ENCODE measurements around the gene TNFRSF13B. TPM values are rescaled to one million over a fixed set of nuclear protein-coding genes. Genes with fewer than 3 reads are reported as not detected.
"Not testable (repeated sequence)": the region's sequence is repeated elsewhere in the genome, so short reads cannot be mapped to it uniquely, and the experiment has no call there.

The TNFRSF13B gene
- total RNA-seq, 3 donors from 2014 or later: 0.80 to 2.9 TPM; not detected in 1

DNA sequence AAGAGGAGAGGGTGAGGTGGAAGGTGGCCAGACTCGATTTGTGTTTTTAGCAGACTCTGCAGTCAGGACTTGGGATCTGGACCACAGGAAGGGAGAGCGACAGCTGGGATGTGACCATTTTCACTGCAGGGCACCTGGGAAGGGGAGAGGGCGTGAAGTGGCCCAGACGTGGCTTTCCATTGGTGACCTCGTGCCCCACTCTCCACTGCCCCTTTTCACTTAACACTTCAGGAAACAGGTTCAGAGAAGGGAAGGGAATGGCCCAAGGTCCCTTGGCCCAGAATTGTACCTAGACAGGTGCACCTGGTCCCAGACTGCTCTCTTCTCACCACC is 47.5 kb upstream of the TNFRSF13B start:
- Histone ChIP-seq H3K36me3 (no peaks in the 10 kb centered on the region), H3K4me3 (no peak overlapping the region), H3K27ac (peak overlapping the region in 1 of 2 donors; percentile 76), H3K4me1 (no peaks in the 10 kb centered on the region), H3K9me3 (no peaks in the 10 kb centered on the region), H3K27me3 (no peaks in the 10 kb centered on the region)
- intact Hi-C loops (cut with DNase I; ENCODE audit: low total_unique reads): no loop called here
- no peak for DNase-seq (ENCODE audit: low spot score in 2 of 2)
- TF ChIP-seq, protein P1, sequence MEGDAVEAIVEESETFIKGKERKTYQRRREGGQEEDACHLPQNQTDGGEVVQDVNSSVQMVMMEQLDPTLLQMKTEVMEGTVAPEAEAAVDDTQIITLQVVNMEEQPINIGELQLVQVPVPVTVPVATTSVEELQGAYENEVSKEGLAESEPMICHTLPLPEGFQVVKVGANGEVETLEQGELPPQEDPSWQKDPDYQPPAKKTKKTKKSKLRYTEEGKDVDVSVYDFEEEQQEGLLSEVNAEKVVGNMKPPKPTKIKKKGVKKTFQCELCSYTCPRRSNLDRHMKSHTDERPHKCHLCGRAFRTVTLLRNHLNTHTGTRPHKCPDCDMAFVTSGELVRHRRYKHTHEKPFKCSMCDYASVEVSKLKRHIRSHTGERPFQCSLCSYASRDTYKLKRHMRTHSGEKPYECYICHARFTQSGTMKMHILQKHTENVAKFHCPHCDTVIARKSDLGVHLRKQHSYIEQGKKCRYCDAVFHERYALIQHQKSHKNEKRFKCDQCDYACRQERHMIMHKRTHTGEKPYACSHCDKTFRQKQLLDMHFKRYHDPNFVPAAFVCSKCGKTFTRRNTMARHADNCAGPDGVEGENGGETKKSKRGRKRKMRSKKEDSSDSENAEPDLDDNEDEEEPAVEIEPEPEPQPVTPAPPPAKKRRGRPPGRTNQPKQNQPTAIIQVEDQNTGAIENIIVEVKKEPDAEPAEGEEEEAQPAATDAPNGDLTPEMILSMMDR (IDR thresholded peaks at IDR 0.05): no peak
- TF ChIP-seq POLR2A (IDR thresholded peaks at IDR 0.05): no peak
- TF ChIP-seq POLR2AphosphoS5 (IDR thresholded peaks at IDR 0.05): no peak

- peak overlapping the region; percentile 76 to 78 for H3K27ac ChIP-seq
- TF ChIP-seq POLR2A (IDR thresholded peaks at IDR 0.05) (no peak), POLR2AphosphoS5 (IDR thresholded peaks at IDR 0.05) (peak in 1 of 3 donors; percentile 67)
- TF ChIP-seq, protein P1 (IDR thresholded peaks at IDR 0.05): no peak
Measured at GRCh38 chr17:17018612-17019429, 46.9 kb upstream of the TNFRSF13B start.

GRCh38 chr17:17018021-17018441 is 46.1 kb upstream of the TNFRSF13B start:
- TF ChIP-seq, protein P1 (IDR thresholded peaks at IDR 0.05): no peak
- TF ChIP-seq POLR2A (IDR thresholded peaks at IDR 0.05): no peak
- no peak for TF ChIP-seq POLR2AphosphoS5 (IDR thresholded peaks at IDR 0.05)
- Histone ChIP-seq H3K4me1 (no peaks in the 10 kb centered on the region), H3K27me3 (no peaks in the 10 kb centered on the region), H3K4me3 (no peak overlapping the region), H3K36me3 (no peaks in the 10 kb centered on the region), H3K27ac (peak overlapping the region; percentile 76 to 78), H3K9me3 (no peaks in the 10 kb centered on the region)
- intact Hi-C loops (cut with DNase I; ENCODE audit: low total_unique reads): no loop called here
- peak in 1 of 2 donors; percentile 47 for DNase-seq (ENCODE audit: low spot score in 2 of 2)

More at GRCh38 chr17:17018612-17019429, 46.9 kb upstream of the TNFRSF13B start:
- H3K9me3 ChIP-seq: no peaks in the 10 kb centered on the region
- DNase-seq (ENCODE audit: low spot score in 2 of 2): peak; percentile 79 to 81
- intact Hi-C loops (cut with DNase I; ENCODE audit: low total_unique reads): no loop called here
- H3K27me3 ChIP-seq: no peaks in the 10 kb centered on the region
- no peak overlapping the region for H3K4me3 ChIP-seq
- H3K4me1 ChIP-seq: no peaks in the 10 kb centered on the region
- H3K36me3 ChIP-seq: no peaks in the 10 kb centered on the region

DNA sequence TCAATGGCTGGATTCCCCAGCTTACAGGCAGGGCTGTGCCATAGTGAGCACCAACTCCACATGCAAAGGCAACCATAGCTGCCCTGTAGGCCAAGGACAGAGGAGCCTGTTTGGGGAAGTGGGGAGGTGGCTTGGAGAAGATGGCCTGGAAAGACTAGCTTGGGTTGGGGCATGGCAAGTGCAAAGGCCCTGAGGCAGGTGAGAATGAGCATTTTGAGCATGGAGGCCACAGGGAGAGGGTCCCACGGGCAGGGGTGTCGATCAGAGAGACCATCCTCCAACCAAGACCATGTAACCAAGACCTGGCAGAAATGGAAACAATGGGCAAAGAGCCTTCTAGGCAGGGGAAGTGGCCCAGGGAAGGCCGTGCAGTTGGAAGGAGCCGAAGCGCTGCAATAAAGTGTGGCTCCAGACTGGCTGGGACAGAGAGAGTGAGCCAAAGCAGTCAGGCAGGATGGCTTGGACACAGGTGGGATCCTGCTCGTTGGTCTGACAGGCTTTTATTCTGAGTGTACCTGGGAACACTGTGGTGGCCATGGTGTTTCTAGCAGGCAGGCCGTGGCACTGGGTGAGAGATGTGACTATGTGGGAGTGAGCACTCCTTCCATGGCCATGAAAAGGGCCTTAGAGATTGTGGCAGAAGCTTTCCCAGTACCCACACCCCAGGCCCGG is 45.6 kb upstream of the TNFRSF13B start:
- peak overlapping the region; percentile 76 to 78 for H3K27ac ChIP-seq
- no peak overlapping the region for H3K4me3 ChIP-seq
- no peaks in the 10 kb centered on the region for H3K9me3 ChIP-seq
- no peaks in the 10 kb centered on the region for H3K27me3 ChIP-seq
- no peak for TF ChIP-seq POLR2A (IDR thresholded peaks at IDR 0.05)
- TF ChIP-seq POLR2AphosphoS5 (IDR thresholded peaks at IDR 0.05): no peak
- TF ChIP-seq, protein P1 (IDR thresholded peaks at IDR 0.05): no peak
- H3K36me3 ChIP-seq: no peaks in the 10 kb centered on the region
- intact Hi-C loops (cut with DNase I; ENCODE audit: low total_unique reads): no loop called here
- no peaks in the 10 kb centered on the region for H3K4me1 ChIP-seq
- DNase-seq (ENCODE audit: low spot score in 2 of 2): no peak

DNA sequence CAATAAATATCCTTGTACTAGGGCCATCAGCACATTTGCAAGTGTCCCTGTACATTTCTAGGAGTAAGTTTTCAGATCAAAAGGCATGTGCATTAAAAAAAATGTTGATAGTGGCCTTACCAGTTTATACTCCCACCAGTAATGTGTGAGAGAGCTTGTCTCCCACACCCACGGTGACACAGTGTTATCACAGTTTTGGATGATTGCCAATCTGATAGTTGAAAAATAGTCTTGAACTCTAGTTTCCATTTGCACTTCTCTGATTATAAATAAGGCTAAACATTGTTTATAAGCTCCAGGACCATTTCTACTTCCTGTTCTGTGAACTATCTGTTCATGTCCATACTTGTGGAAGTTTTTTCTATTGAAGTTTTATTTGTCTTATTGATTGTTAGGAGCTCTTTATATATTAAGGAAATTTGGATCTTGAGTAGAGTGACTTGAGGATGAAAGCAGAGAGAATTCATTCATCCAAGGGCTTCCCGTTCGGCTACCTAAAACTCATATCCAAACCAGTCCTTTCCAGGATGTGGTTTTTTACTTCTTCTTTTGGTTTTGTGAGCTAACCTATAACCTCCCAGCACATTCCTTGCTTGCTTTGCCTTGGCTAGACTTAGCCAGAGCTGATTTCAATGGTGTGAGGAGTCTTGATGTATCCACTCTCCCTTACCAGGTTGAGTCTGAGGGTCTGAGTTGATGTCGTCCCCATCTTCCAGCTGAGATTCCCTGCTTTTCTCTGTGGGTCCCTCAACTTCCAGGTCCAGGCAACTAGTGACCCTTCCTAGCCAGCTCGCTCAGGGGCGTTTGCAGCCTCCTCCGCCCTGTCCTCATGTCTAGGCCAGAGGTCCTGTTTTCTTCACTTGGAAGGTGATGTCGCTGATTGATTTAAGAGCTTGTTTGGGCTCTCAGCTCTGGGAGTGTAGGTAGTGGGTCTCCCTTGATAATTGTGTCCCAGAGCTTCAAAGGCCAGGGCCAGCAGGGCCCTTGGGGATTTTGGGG is 44.6 kb upstream of the TNFRSF13B start:
- H3K4me1 ChIP-seq; intact Hi-C loops (cut with DNase I; ENCODE audit: low total_unique reads); H3K27ac ChIP-seq; H3K27me3 ChIP-seq; H3K9me3 ChIP-seq; H3K36me3 ChIP-seq; DNase-seq (ENCODE audit: low spot score in 2 of 2); H3K4me3 ChIP-seq: not testable (repeated sequence)
